ENCODE data around the gene CDH4.

The CDH4 gene

GRCh38 chr20:61572789-61573188 is 320.7 kb downstream of the CDH4 start:
- no peak overlapping the region for H3K27ac ChIP-seq

GRCh38 chr20:61573415-61574305 is 321.6 kb downstream of the CDH4 start:
- no peak for TF ChIP-seq ZFX (IDR thresholded peaks at IDR 0.05; ENCODE audit: borderline replicate concordance)
- no peak for TF ChIP-seq CTCF (IDR thresholded peaks at IDR 0.05)
- H3K27ac ChIP-seq = no peak overlapping the region

More at GRCh38 chr20:61572789-61573188, 320.7 kb downstream of the CDH4 start:
- no peak for TF ChIP-seq ZFX (IDR thresholded peaks at IDR 0.05; ENCODE audit: borderline replicate concordance)
- TF ChIP-seq CTCF (IDR thresholded peaks at IDR 0.05) = no peak

DNA sequence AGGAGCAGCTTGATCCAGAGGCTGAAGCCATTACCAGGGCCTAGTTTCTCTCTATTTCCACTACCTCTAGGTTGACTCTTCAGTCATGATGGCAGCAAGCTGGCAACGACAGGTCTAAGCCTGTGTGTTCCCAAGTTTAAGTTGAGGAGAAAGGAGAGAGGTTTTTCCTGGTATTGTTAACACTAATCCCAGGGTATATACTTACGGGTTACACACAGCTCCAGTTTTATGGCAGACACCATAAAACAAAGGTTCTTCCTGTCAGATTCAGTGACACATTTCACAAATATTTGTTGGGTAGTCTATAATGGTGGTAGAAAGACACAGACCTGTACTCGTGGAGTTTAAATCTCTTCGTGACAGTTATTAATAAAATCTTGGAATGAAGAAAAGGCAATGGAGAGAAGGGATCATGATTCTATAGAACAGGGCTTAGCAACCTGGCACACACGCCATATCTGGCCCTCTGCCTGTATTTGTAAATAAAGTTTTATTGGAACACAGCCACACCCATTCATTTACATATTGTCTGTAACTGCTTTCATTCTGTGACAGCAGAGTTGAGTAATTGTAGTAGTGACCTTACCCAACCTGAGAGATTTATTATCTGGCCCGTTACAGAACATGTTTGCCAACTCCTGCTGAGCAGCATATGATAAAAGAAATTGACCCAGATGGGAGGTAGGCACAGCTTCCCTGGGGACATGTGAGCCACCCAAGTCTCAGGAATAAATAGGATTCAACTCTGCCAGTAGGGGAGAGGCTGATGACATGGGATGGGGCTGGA is 323.3 kb downstream of the CDH4 start:
- no peak overlapping the region for H3K27ac ChIP-seq
- no peak for TF ChIP-seq ZFX (IDR thresholded peaks at IDR 0.05; ENCODE audit: borderline replicate concordance)
- TF ChIP-seq CTCF (IDR thresholded peaks at IDR 0.05) = no peak

DNA sequence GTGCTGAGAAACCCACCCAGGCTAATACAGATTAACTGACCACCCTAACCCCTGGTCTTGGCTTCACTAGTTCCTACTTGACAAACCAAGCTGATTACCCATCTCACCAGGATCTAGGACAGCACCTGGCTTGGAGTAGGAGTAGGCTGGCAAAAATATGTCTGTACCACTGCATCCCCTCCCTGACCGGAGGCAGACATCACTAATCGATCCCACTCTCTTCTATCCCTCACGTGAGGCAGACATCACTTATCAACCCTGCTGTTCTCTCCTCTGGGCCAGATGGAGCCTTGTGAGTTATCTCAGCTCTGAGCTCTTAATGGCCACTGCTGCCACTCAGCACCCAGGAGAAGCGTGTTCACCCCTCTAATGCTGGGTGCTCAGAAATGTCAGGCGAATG is 324.3 kb downstream of the CDH4 start:
- TF ChIP-seq ZFX (IDR thresholded peaks at IDR 0.05; ENCODE audit: borderline replicate concordance) (no peak), CTCF (IDR thresholded peaks at IDR 0.05) (no peak)
- no peak overlapping the region for H3K27ac ChIP-seq

GRCh38 chr20:61577065-61577464 is 325.0 kb downstream of the CDH4 start:
- no peak overlapping the region for H3K27ac ChIP-seq
- TF ChIP-seq ZFX (IDR thresholded peaks at IDR 0.05; ENCODE audit: borderline replicate concordance) (no peak), CTCF (IDR thresholded peaks at IDR 0.05) (no peak)

DNA sequence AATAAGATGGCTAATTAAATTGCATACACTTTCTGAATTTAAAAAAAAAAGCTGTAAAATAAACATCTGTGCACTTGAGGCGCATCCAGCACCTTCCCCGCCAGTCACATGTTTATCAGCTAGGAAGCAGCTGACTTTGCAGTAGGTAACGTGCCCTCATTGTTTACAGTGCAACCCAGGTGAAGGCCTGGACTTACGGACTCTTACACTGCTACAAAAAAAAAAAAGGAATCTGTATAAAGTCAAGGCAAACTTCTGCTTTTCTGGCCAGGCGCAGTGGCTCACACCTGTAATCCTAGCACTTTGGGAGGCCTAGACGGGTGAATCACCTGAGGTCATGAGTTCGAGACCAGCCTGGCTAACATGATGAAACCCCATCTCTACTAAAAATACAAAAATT is 327.8 kb downstream of the CDH4 start:
- TF ChIP-seq CTCF (IDR thresholded peaks at IDR 0.05) (no peak), ZFX (IDR thresholded peaks at IDR 0.05; ENCODE audit: borderline replicate concordance) (no peak)
- H3K27ac ChIP-seq = no peak overlapping the region
